NK-92 (cell line): ENCODE measurements around the gene LYPD3.
"Not testable (repeated sequence)": the region's sequence is repeated elsewhere in the genome, so short reads cannot be mapped to it uniquely, and the experiment has no call there.

ENCODE experiments used
- DNase-seq: peaks from one replicate; lab custom pipeline; 2025; ENCODE audit not compliant: unreplicated experiment; lab: John Stamatoyannopoulos, UW

The LYPD3 gene

GRCh38 chr19:43462785-43463380, 2.5 kb downstream of the LYPD3 start:
- DNase-seq = no peak

- DNase-seq = no peak
Observed at GRCh38 chr19:43462383-43462782, 3.0 kb downstream of the LYPD3 start.

GRCh38 chr19:43461303-43461702, 4.1 kb downstream of the LYPD3 start:
- DNase-seq = no peak

GRCh38 chr19:43460362-43461016, 4.9 kb downstream of the LYPD3 start:
- no peak for DNase-seq

GRCh38 chr19:43457809-43458208, 7.6 kb downstream of the LYPD3 start:
- no peak for DNase-seq

GRCh38 chr19:43455321-43456113, 9.9 kb downstream of the LYPD3 start:
- DNase-seq = no peak

GRCh38 chr19:43454031-43454430, 11.4 kb downstream of the LYPD3 start:
- DNase-seq = no peak

- no peak for DNase-seq
Observed at GRCh38 chr19:43452582-43452981, 12.8 kb downstream of the LYPD3 start.

- no peak for DNase-seq
Observed at GRCh38 chr19:43450545-43450997, 14.8 kb downstream of the LYPD3 start.

GRCh38 chr19:43447655-43448054, 17.8 kb downstream of the LYPD3 start:
- DNase-seq = no peak

- DNase-seq = no peak
Observed at GRCh38 chr19:43446746-43447489, 18.5 kb downstream of the LYPD3 start.

GRCh38 chr19:43445426-43445825, 20.0 kb downstream of the LYPD3 start:
- DNase-seq = no peak

- DNase-seq = no peak
Observed at GRCh38 chr19:43444531-43445287, 20.7 kb downstream of the LYPD3 start.

GRCh38 chr19:43444091-43444490, 21.3 kb downstream of the LYPD3 start:
- not testable (repeated sequence) for DNase-seq

- DNase-seq = no peak
Observed at GRCh38 chr19:43441716-43442115, 23.7 kb downstream of the LYPD3 start.

- no peak for DNase-seq
Observed at GRCh38 chr19:43439709-43440063, 25.7 kb downstream of the LYPD3 start.

GRCh38 chr19:43439032-43439708, 26.2 kb downstream of the LYPD3 start:
- no peak for DNase-seq

GRCh38 chr19:43438291-43439031, 26.9 kb downstream of the LYPD3 start:
- DNase-seq = no peak

- no peak for DNase-seq
Observed at GRCh38 chr19:43437712-43438111, 27.7 kb downstream of the LYPD3 start.
